ENCODE measurements around the gene BTD. TPM values are rescaled to one million over a fixed set of nuclear protein-coding genes. Genes with fewer than 3 reads are reported as not detected.

BTD gene
- total RNA-seq, 1 donor from 2014 or later: 45.9 TPM

GRCh38 chr3:15665510-15666150 lies 64.1 kb downstream of the BTD start:
- DNase-seq (ENCODE audit: low spot score): no peak

- no peak for DNase-seq (ENCODE audit: low spot score)
Observed at GRCh38 chr3:15666277-15666676, 64.7 kb downstream of the BTD start.

GRCh38 chr3:15667484-15667883 lies 65.9 kb downstream of the BTD start:
- no peak for DNase-seq (ENCODE audit: low spot score)

- no peak for DNase-seq (ENCODE audit: low spot score)
Observed at GRCh38 chr3:15673536-15673935, 72.0 kb downstream of the BTD start.

GRCh38 chr3:15676259-15676658 lies 74.7 kb downstream of the BTD start:
- no peak for DNase-seq (ENCODE audit: low spot score)

GRCh38 chr3:15679306-15679705 lies 77.8 kb downstream of the BTD start:
- DNase-seq (ENCODE audit: low spot score): no peak

GRCh38 chr3:15681668-15682067 lies 80.1 kb downstream of the BTD start:
- DNase-seq (ENCODE audit: low spot score): no peak

GRCh38 chr3:15682561-15683185 lies 81.1 kb downstream of the BTD start:
- DNase-seq (ENCODE audit: low spot score): no peak

- no peak for DNase-seq (ENCODE audit: low spot score)
Observed at GRCh38 chr3:15683253-15683652, 81.7 kb downstream of the BTD start.

GRCh38 chr3:15685927-15686326 lies 84.4 kb downstream of the BTD start:
- DNase-seq (ENCODE audit: low spot score): no peak

- no peak for DNase-seq (ENCODE audit: low spot score)
Observed at GRCh38 chr3:15690230-15690629, 88.7 kb downstream of the BTD start.

GRCh38 chr3:15690748-15691147 lies 89.2 kb downstream of the BTD start:
- no peak for DNase-seq (ENCODE audit: low spot score)

GRCh38 chr3:15693355-15693754 lies 91.8 kb downstream of the BTD start:
- no peak for DNase-seq (ENCODE audit: low spot score)

- no peak for DNase-seq (ENCODE audit: low spot score)
Observed at GRCh38 chr3:15694628-15695027, 93.1 kb downstream of the BTD start.

Other genes with a start within 250 kb of the BTD start
- gene METTL6, start 174.2 kb upstream of the BTD start, total RNA-seq: 13.1 TPM
- gene EAF1, start 174.1 kb upstream of the BTD start, total RNA-seq: 21.8 TPM
- 2.9 TPM for gene COLQ, start 80.0 kb upstream of the BTD start, total RNA-seq
- gene HACL1, start 176 bp upstream of the BTD start, total RNA-seq: 22.5 TPM
- 36.6 TPM for gene ANKRD28, start 196.2 kb downstream of the BTD start, total RNA-seq

Measured in mucosa of gallbladder (tissue), 1 donor.